ENCODE results near the gene KDM5B.
"Not testable (repeated sequence)": the region's sequence is repeated elsewhere in the genome, so short reads cannot be mapped to it uniquely, and the experiment has no call there.

Gene KDM5B

GRCh38 chr1:202835548-202836072 lies 27.4 kb upstream of the KDM5B start:
- no peak for TF ChIP-seq CTCF (IDR thresholded peaks at IDR 0.05; ENCODE audit: low read depth, low read length, missing control alignments)
- no peak overlapping the region for H3K4me3 ChIP-seq (ENCODE audit: low read depth, low read length)
- no peak for DNase-seq (ENCODE audit: low read depth)

GRCh38 chr1:202834771-202835547 lies 26.7 kb upstream of the KDM5B start:
- no peak for DNase-seq (ENCODE audit: low read depth)

GRCh38 chr1:202831906-202832305 lies 23.7 kb upstream of the KDM5B start:
- no peak for TF ChIP-seq CTCF (IDR thresholded peaks at IDR 0.05; ENCODE audit: low read depth, low read length, missing control alignments)
- H3K4me3 ChIP-seq (ENCODE audit: low read depth, low read length), result no peak overlapping the region
- DNase-seq (ENCODE audit: low read depth), result no peak

More at GRCh38 chr1:202834771-202835547, 26.7 kb upstream of the KDM5B start:
- no peak for TF ChIP-seq CTCF (IDR thresholded peaks at IDR 0.05; ENCODE audit: low read depth, low read length, missing control alignments)
- H3K4me3 ChIP-seq (ENCODE audit: low read depth, low read length), result no peak overlapping the region

GRCh38 chr1:202829223-202829622 lies 21.0 kb upstream of the KDM5B start:
- not testable (repeated sequence) for H3K4me3 ChIP-seq (ENCODE audit: low read depth, low read length); DNase-seq (ENCODE audit: low read depth)

GRCh38 chr1:202825748-202826147 lies 17.5 kb upstream of the KDM5B start:
- no peak for TF ChIP-seq CTCF (IDR thresholded peaks at IDR 0.05; ENCODE audit: low read depth, low read length, missing control alignments)
- DNase-seq (ENCODE audit: low read depth), result no peak
- no peak overlapping the region for H3K4me3 ChIP-seq (ENCODE audit: low read depth, low read length)

GRCh38 chr1:202821467-202821866 lies 13.2 kb upstream of the KDM5B start:
- DNase-seq (ENCODE audit: low read depth), result no peak
- no peak overlapping the region for H3K4me3 ChIP-seq (ENCODE audit: low read depth, low read length)
- TF ChIP-seq CTCF (IDR thresholded peaks at IDR 0.05; ENCODE audit: low read depth, low read length, missing control alignments), result no peak

GRCh38 chr1:202818819-202819218 lies 10.6 kb upstream of the KDM5B start:
- TF ChIP-seq CTCF (IDR thresholded peaks at IDR 0.05; ENCODE audit: low read depth, low read length, missing control alignments), result no peak
- no peak for DNase-seq (ENCODE audit: low read depth)
- H3K4me3 ChIP-seq (ENCODE audit: low read depth, low read length), result no peak overlapping the region
